Measurements from ENCODE around the gene CPNE6. TPM values are rescaled to one million over a fixed set of nuclear protein-coding genes. Genes with fewer than 3 reads are reported as not detected.

CPNE6 gene
- total and polyA plus RNA-seq, 2 of the 8 experiments (the other 6 are each of a cell fraction or from before 2014, with no cell fraction given), result 0.05 TPM; not detected in 1

DNA sequence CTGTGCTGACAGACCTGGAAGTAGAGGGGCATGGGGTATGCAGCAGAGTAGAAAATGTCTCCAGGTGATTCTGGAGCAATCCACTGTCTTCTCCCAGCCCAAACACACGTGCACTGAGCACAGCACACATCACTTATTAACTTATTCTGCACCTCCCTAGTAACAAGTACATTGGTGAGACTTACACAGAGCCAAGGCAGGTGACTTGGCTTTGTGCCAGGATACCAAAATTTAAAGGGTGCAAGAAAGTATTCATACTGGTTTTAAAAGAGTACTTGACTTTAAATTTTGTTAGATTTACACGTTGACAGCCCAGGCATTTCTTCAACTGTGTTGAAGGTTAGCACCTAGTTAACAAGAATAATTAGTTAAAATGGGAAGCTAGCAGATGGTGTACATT lies 30.7 kb upstream of the CPNE6 start:
- TF ChIP-seq, protein P1, sequence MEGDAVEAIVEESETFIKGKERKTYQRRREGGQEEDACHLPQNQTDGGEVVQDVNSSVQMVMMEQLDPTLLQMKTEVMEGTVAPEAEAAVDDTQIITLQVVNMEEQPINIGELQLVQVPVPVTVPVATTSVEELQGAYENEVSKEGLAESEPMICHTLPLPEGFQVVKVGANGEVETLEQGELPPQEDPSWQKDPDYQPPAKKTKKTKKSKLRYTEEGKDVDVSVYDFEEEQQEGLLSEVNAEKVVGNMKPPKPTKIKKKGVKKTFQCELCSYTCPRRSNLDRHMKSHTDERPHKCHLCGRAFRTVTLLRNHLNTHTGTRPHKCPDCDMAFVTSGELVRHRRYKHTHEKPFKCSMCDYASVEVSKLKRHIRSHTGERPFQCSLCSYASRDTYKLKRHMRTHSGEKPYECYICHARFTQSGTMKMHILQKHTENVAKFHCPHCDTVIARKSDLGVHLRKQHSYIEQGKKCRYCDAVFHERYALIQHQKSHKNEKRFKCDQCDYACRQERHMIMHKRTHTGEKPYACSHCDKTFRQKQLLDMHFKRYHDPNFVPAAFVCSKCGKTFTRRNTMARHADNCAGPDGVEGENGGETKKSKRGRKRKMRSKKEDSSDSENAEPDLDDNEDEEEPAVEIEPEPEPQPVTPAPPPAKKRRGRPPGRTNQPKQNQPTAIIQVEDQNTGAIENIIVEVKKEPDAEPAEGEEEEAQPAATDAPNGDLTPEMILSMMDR (IDR thresholded peaks at IDR 0.05; ENCODE audit: control extremely low read depth in 1 of 3, insufficient read depth in 1 of 3, low read depth in 1 of 3, low read length in 3 of 3), result no peak
- TF ChIP-seq, protein P2, sequence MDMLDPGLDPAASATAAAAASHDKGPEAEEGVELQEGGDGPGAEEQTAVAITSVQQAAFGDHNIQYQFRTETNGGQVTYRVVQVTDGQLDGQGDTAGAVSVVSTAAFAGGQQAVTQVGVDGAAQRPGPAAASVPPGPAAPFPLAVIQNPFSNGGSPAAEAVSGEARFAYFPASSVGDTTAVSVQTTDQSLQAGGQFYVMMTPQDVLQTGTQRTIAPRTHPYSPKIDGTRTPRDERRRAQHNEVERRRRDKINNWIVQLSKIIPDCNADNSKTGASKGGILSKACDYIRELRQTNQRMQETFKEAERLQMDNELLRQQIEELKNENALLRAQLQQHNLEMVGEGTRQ (IDR thresholded peaks at IDR 0.05; ENCODE audit: low read length), result no peak
- H2AK5ac ChIP-seq (ENCODE audit: low read depth, low read length), result no peak overlapping the region

More for the DNA sequence above, 30.7 kb upstream of the CPNE6 start:
- H2BK15ac ChIP-seq (ENCODE audit: low read length), result no peak overlapping the region
- CTCF ChIA-PET (ENCODE audit: partially characterized antibody), result interaction anchor here (7.1 kb wide), 1 partner anchor 17 kb away, joined by 33 read pairs; no protein-coding TSS in a partner anchor
- H2BK20ac ChIP-seq (ENCODE audit: low read length), result no peak overlapping the region
- no peaks in the 10 kb centered on the region for H3K36me3 ChIP-seq (ENCODE audit: control insufficient read depth in 2 of 4, insufficient read depth in 4 of 4, low read length in 3 of 4)
- no peak overlapping the region for H3K18ac ChIP-seq (ENCODE audit: extremely low read depth, low read length)
- H2BK5ac ChIP-seq (ENCODE audit: low read depth, low read length), result no peak overlapping the region
- H4K20me1 ChIP-seq (replicated peaks in 1 of 2; ENCODE audit: control insufficient read depth in 1 of 2, insufficient read depth in 2 of 2, low read length in 2 of 2), result no peaks in the 10 kb centered on the region
- no peak overlapping the region for H3K27ac ChIP-seq (ENCODE audit: low read depth, low read length)
- no peak overlapping the region for H3K4ac ChIP-seq (replicated peaks; ENCODE audit: insufficient read length, low read depth, low read length)
- no peak overlapping the region for H2BK12ac ChIP-seq (ENCODE audit: low read depth, low read length)
- H2BK120ac ChIP-seq (replicated peaks; ENCODE audit: low read depth, low read length), result no peak overlapping the region
- H3K9me3 ChIP-seq (ENCODE audit: insufficient read depth in 2 of 2, low read depth in 1 of 2, low read length in 1 of 2), result no peaks in the 10 kb centered on the region
- H4K5ac ChIP-seq (ENCODE audit: insufficient read length, low read depth, low read length), result no peak overlapping the region
- H3K9ac ChIP-seq (replicated peaks in 1 of 4; ENCODE audit: extremely low read depth in 1 of 4, low read depth in 3 of 4, low read length in 3 of 4), result no peak overlapping the region
- no peak overlapping the region; the same call in 1 of the 2 replicates for H4K8ac ChIP-seq (ENCODE audit: extremely low read depth, insufficient read depth, low read length)
- no peaks in the 10 kb centered on the region; a peak in 1 of 7 replicates for H3K4me1 ChIP-seq (replicated peaks in 1 of 4; ENCODE audit: control insufficient read depth in 3 of 4, insufficient read depth in 4 of 4, low read length in 3 of 4)
- no peak for FAIRE-seq
- H3K79me2 ChIP-seq (ENCODE audit: control insufficient read depth in 1 of 2, insufficient read depth in 2 of 2, low read length in 2 of 2), result no peaks in the 10 kb centered on the region
- no peak overlapping the region for H3K4me3 ChIP-seq (ENCODE audit: extremely low read depth in 1 of 4, insufficient read depth in 2 of 4, low read depth in 3 of 4, low read length in 4 of 4)
- WGBS, 2 experiments (ENCODE audit: extremely low coverage in 1 of 2, insufficient coverage in 1 of 2, insufficient read length in 1 of 2, insufficient replicate concordance in 2 of 2, low coverage in 1 of 2, low lambda C conversion rate in 2 of 2, missing lambda C conversion rate in 1 of 2), result 69% methylated on average over 2 of the region's 2 CpGs; no CpG with 5 or more reads in 1 of the 2 experiments
- POLR2A ChIA-PET (ENCODE audit: partially characterized antibody), result no interaction called here
- no peak overlapping the region for H3K14ac ChIP-seq (ENCODE audit: insufficient read length)
- no peaks in the 10 kb centered on the region for H3K27me3 ChIP-seq (replicated peaks in 1 of 4; ENCODE audit: control insufficient read depth in 3 of 4, extremely low read depth in 1 of 4, insufficient read depth in 3 of 4, low read length in 3 of 4)
- H2AFZ ChIP-seq (ENCODE audit: low read length), result no peak overlapping the region
- no peak overlapping the region for H4K91ac ChIP-seq (replicated peaks; ENCODE audit: insufficient read length, low read length)
- no peaks in the 10 kb centered on the region; the same call in 1 of the 2 replicates for H3K23me2 ChIP-seq (ENCODE audit: low read depth, low read length)
- no peak overlapping the region for H3K4me2 ChIP-seq (ENCODE audit: insufficient read depth in 1 of 2, low read depth in 2 of 2, low read length in 2 of 2)
- no peak for DNase-seq (ENCODE audit: low read depth in 1 of 2, low spot score in 2 of 2)
- no peaks in the 10 kb centered on the region for H3K79me1 ChIP-seq (ENCODE audit: low read depth, low read length)
- H3K23ac ChIP-seq (ENCODE audit: insufficient read length), result no peak overlapping the region
- no peak overlapping the region for H3K56ac ChIP-seq (replicated peaks; ENCODE audit: insufficient read length, low read depth, low read length)

Data from H1 (cell line).